ENCODE data around the gene MUSTN1.

- TF ChIP-seq ZFX (IDR thresholded peaks at IDR 0.05) (no peak), CTCF (conservative IDR thresholded peaks at IDR 0.05) (no peak)
These were observed 39.4 kb downstream of the MUSTN1 start for GRCh38 chr3:52795298-52795900.
